Esophagus squamous epithelium (tissue), 5 donors: ENCODE results near the gene MCU. TPM values are rescaled to one million over a fixed set of nuclear protein-coding genes. Genes with fewer than 3 reads are reported as not detected.

Experiments used
- DNase-seq: peaks from one replicate; lab custom pipeline; 2025; lab: John Stamatoyannopoulos, UW
- H3K27ac ChIP-seq, 4 donors: fragments of 200-600 bp; sonication (generic); one replicate each; pipeline ENCODE4 v1.5.1; 2016 to 2019; ENCODE audit warnings: mild to moderate bottlenecking in 1 of 4
- H3K27me3 ChIP-seq, 4 donors: fragments of 200-600 bp; sonication (generic); 1 replicate in 3 of 4; 2 replicates in 1 of 4; pipeline versions ENCODE4 v1.5.1 to v1.6.0; 2017 to 2021; ENCODE audit warnings: antibody characterized with exemption in 1 of 4
- H3K36me3 ChIP-seq, 3 donors: fragments of 200-600 bp; sonication (generic); one replicate each; pipeline ENCODE4 v1.5.1; 2016 to 2019
- H3K4me1 ChIP-seq, 3 donors: fragments of 200-600 bp; sonication (generic); one replicate each; pipeline ENCODE4 v1.5.1; 2017 to 2019
- H3K4me3 ChIP-seq, 4 donors: fragments of 200-600 bp; sonication (generic); 1 replicate in 3 of 4; 2 replicates in 1 of 4; pipeline ENCODE4 v1.5.1; 2016 to 2019; ENCODE audit warnings: mild to moderate bottlenecking in 2 of 4, moderate library complexity in 1 of 4
- H3K9me3 ChIP-seq, 3 donors: fragments of 200-600 bp; sonication (generic); one replicate each; pipeline ENCODE4 v1.5.1; 2016 to 2019
- CTCF ChIP-seq, 6 experiments: fragments of 450-650 bp in 4 of 6; fragments of 200-600 bp in 2 of 6; sonication (generic) in 2 of 6; IDR thresholded peaks; one replicate each; pipeline ENCODE4 v1.5.1; 2016 to 2019; ENCODE audit warnings: antibody characterized with exemption in 6 of 6, mild to moderate bottlenecking in 4 of 6, moderate library complexity in 4 of 6
- POLR2A ChIP-seq, 4 donors: fragments of 450-650 bp; IDR thresholded peaks; one replicate each; pipeline ENCODE4 v1.6.1; 2017; ENCODE audit warnings: antibody characterized with exemption in 4 of 4, mild to moderate bottlenecking in 4 of 4, moderate library complexity in 3 of 4
- WGBS, 2 donors: methylation state at CpG; one replicate each; pipeline ENCODE4 v1.1.5; 2018; 5-methylcytosine and 5-hydroxymethylcytosine counted together
- intact Hi-C: fragments of 100-400 bp; cut with DNase I; formaldehyde crosslinking; loops from one replicate; pipeline ENCODE4 v1.15.0; 2022
- total RNA-seq, 4 donors: library from RNA; depleted of rRNA; stranded (reverse); fragments of >200 nt; gene quantifications; one replicate each; pipeline ENCODE4 v1.1.0, GENCODE V29; 2016
- donor health status: DM: yes; HTN: yes; CAD: no.

The MCU gene
- total RNA-seq, 4 donors from 2014 or later, result 19.9 to 30.0 (median 23.4) TPM

- no peaks in the 10 kb centered on the region for H3K9me3 ChIP-seq
- peaks cover 0 to 20% (median 0%) of the 10 kb centered on the region in 3 donors for H3K4me1 ChIP-seq
- H3K27ac ChIP-seq, result no peak overlapping the region
- DNase-seq, result no peak
- no peak overlapping the region for H3K4me3 ChIP-seq
- no peaks in the 10 kb centered on the region for H3K36me3 ChIP-seq
- intact Hi-C loops, result no loop called here
- TF ChIP-seq POLR2A (IDR thresholded peaks at IDR 0.05) (no peak), CTCF (IDR thresholded peaks at IDR 0.05) (no peak)
- H3K27me3 ChIP-seq, result no peaks in the 10 kb centered on the region
- WGBS, 2 donors, result 75 to 88% methylated on average over 6 of the region's 6 CpGs
Measured at GRCh38 chr10:72800741-72801092, 108.8 kb downstream of the MCU start.

DNA sequence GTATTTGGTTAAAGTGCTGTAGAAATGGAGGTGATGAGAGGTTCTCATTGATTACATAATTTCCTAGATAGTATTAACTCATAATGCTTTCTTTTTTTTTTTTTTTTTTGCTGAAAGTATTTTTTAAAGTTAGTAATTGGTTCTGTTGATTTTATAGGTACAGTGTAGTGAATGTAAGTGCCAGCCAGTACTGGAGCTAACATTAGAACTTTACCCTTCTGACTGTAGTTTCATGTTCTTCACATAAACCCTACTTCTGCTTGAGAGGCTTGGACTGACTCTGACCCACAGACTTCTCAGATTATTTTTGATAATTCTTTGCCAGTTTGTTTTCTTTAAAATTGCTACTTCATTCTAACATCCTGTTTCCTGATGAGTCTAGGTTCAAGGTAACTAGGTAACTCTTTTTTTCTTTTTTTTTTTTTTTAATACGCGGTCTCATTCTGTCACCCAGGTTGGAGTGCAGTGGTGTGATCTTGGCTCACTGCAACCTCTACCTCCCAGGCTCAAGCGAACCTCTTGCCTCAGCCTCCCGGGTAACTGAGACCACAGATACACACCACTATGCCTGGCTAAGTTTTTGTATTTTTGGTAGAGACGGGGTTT lies 109.4 kb downstream of the MCU start:
- H3K27ac ChIP-seq, result no peak overlapping the region
- no peak for TF ChIP-seq POLR2A (IDR thresholded peaks at IDR 0.05)
- TF ChIP-seq CTCF (IDR thresholded peaks at IDR 0.05), result no peak
- H3K27me3 ChIP-seq, result no peaks in the 10 kb centered on the region
- H3K36me3 ChIP-seq, result no peaks in the 10 kb centered on the region
- WGBS, 2 donors, result 88 to 89% methylated on average over 4 to 5 of the region's 5 CpGs
- no peaks in the 10 kb centered on the region for H3K9me3 ChIP-seq
- H3K4me1 ChIP-seq, result peaks cover 0 to 20% (median 0%) of the 10 kb centered on the region in 3 donors
- intact Hi-C loops, result no loop called here
- no peak overlapping the region for H3K4me3 ChIP-seq
- DNase-seq, result no peak

GRCh38 chr10:72802332-72802731 lies 110.4 kb downstream of the MCU start:
- WGBS, 2 donors, result 76 to 79% methylated on average over 2 of the region's 2 CpGs
- Histone ChIP-seq H3K4me3 (peak overlapping the region in 1 of 4 donors; percentile 34), H3K27me3 (no peaks in the 10 kb centered on the region), H3K4me1 (peaks cover 0 to 20% (median 0%) of the 10 kb centered on the region in 3 donors), H3K27ac (peak overlapping the region in 3 of 4 donors; percentile 2 to 44 (median 34)), H3K36me3 (no peaks in the 10 kb centered on the region), H3K9me3 (no peaks in the 10 kb centered on the region)
- DNase-seq, result no peak
- intact Hi-C loops, result no loop called here
- TF ChIP-seq POLR2A (IDR thresholded peaks at IDR 0.05) (no peak), CTCF (IDR thresholded peaks at IDR 0.05) (no peak)

DNA sequence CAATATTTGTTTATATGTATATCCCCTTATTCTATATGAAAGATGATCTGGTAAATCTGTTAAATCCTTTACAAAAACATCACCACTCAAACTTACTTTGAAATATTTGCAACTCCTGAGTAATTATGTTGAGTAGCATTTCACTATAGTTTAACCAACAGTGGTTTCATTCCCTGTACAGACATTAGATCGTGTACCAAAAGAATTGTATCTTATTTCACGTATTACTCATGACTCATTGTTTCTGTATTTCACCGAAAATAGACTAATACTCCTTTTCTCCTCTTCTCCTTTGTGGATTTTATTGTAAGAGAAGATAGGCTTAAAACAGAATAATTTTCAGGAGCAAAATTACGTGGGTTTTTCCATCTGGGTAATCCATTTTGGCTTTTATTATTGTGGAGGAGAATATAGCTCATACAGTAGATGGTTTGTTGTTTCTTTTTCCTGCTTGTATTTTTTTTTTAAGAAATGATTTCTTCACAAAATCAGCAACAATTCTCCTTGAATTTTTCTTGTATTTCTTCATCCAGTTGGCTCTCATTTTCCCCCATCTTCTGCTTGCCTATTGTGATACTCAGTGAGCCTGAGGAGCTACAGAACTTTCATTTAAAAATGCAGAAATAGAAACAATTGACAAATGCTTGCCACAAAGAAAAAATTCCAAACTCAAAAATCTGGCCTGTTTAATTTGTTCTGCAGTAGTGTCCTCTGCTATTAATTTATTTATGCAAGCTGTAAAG lies 111.0 kb downstream of the MCU start:
- TF ChIP-seq POLR2A (IDR thresholded peaks at IDR 0.05) (no peak), CTCF (IDR thresholded peaks at IDR 0.05) (no peak)
- 16 to 18% methylated on average over 4 of the region's 4 CpGs for WGBS, 2 donors
- Histone ChIP-seq H3K9me3 (no peaks in the 10 kb centered on the region), H3K27me3 (no peaks in the 10 kb centered on the region), H3K4me1 (peaks cover 0 to 20% (median 0%) of the 10 kb centered on the region in 3 donors), H3K27ac (peak overlapping the region in 3 of 4 donors; percentile 2 to 44 (median 34)), H3K36me3 (no peaks in the 10 kb centered on the region), H3K4me3 (peak overlapping the region in 1 of 4 donors; percentile 34)
- intact Hi-C loops, result no loop called here
- no peak for DNase-seq

GRCh38 chr10:72808001-72808400 lies 116.1 kb downstream of the MCU start:
- H3K36me3 ChIP-seq, result no peaks in the 10 kb centered on the region
- no peak overlapping the region for H3K4me3 ChIP-seq
- TF ChIP-seq POLR2A (IDR thresholded peaks at IDR 0.05) (no peak), CTCF (IDR thresholded peaks at IDR 0.05) (no peak)
- no peak overlapping the region for H3K27ac ChIP-seq
- H3K9me3 ChIP-seq, result no peaks in the 10 kb centered on the region
- no peaks in the 10 kb centered on the region for H3K27me3 ChIP-seq
- intact Hi-C loops, result no loop called here
- no peak for DNase-seq
- H3K4me1 ChIP-seq, result peaks cover 0 to 17% (median 7%) of the 10 kb centered on the region in 3 donors
- 66 to 83% methylated on average over 3 of the region's 3 CpGs for WGBS, 2 donors
